ENCODE data around the gene LENG1.
"Not testable (repeated sequence)": the region's sequence is repeated elsewhere in the genome, so short reads cannot be mapped to it uniquely, and the experiment has no call there.

LENG1 gene

DNA sequence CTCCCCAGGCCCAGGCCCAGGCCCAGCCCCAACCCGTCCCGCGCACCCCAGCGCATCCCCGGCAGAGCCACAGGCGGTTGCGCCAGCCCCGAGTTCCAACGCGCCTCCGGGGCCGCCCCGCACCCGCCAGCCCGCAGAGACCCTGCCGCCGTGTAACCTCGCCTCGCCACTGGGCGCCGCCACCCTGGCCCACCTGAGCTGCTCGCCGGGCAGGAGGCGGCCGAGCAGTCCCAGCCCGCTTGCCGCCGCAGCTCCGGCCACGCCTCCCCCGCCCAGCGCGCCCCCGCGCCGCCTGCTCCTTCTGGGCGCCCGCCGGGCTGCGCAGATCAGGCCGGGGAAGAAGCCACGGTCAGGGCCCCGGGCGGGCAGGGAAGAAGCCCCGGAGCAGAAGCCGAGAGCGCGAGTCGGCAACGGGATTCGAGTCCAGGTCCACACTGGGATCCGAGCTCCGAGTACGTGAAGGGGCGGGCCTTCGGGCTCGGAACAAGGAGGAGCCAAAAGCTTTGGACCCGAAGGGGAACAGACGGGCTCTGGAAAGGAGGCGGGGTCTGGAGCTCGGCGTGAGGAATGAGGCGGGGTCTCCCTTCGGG, 29.7 kb upstream of the LENG1 start, which contains the start of gene MBOAT7:
TSS of gene MBOAT7 (minus strand) at position 436 of the 590 bp plus-strand sequence. CDS start 1,072 bp downstream, outside the sequence.
- DNase-seq, result no peak

DNA sequence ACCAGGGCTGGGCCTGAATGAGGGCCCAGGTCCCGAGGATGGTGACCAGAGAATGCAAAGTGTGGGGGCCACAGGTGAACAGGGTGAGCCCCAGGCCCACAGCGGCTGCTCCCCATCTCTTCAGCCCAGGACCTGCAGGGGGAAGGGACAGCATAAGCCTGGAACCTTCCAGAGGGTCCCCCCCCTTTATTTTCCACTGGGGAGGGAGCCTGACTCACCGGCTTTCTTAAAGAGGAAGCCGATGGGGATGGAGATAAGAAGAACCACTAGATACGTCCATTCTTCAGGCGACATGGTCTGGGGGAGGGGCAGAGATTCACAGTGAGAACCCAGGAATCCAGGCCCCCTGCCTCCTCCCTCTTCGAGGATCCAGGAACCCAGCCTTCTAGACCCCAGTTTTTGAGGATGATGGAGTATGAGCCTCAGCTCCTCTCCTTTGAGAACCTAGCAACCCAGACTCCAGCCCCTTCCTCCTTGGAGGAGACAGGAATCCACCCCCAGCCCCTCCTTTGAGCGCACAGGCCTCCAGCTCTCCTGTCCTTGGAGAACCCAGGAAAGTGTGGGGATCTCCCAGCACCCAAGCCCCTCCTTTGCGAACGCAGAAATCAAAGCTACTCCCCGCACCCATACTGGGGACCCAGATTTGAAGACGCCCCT, 28.8 kb upstream of the LENG1 start:
- peak; percentile 39 for DNase-seq

DNA sequence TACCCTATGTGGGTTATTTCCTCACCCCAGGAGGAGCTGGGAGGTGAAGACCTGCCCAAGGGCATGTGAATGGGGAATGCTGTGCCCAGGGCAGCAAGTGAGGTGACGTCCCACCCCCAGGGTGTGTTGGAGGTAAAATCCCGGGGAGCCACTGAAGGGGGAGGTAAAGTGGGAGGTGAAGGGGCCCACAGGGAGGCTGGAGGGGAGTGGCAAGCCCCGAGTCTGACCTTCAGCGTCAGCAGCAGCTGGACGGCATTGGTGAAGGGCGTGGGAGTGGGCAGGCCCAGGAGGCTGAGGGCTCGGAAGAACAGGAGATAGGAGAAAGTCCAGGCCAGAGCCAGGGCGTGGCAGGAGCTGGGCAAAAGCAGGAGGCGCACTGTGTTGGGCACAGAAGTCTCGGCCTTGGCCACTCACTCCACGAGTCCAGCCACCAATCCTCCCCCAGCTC, 27.4 kb upstream of the LENG1 start:
- no peak for DNase-seq

DNA sequence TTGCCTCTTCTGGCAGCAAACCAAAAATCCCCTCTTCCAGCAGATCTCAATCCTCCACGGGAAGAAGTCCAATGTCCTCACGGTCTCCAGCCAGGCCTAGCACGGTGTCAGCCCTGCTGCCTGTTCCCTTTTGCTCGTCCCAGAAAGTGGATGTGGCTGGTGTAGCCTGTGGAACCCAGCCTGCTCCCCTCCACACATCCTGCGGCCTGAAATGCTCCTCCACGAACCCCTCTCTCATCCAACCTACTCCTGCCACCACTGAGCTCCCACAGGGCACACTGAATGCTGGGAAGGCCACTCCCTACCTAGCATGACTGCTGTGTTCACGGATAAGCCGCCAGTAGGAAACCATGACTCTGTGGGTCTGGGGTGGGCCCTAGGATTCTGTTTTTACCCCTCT, 26.8 kb upstream of the LENG1 start:
- no peak for DNase-seq

DNA sequence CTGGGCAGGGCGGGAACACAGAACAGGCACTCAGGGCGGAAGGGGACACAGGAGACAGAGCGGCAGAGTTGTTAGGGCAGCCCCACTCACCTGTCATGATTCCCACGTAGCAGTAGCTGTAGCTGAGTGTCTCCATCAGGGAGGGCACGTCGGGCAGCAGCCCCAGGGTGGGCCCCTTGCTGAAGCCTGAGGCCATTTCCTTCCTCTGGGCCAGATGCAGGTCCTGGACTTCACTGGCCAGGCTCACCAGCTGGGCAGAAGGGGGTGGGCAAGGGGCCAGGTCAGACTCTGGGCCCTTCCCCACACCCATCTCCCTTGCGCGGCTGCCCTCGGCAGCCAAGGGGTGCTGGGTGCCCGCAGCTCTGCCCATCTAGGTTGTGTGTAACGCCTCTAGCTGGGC, 23.9 kb upstream of the LENG1 start:
- DNase-seq, result no peak

DNA sequence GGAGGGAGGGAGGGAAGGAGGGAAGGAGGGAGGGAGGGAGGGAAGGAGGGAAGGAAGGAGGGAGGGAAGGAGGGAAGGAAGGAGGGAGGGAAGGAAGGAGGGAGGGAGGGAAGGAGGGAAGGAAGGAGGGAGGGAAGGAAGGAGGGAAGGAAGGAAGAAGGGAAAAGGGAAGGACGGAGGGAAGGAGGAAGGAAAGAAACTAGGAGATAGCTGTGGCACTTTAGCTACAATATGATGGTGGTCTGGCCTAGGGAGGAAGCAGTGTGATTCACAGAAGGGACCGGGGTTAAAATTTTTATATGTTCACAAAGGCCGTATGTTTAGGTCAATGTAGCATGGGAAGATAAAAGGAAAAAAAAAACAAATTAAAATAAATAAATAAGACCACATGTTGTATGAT, 22.4 kb upstream of the LENG1 start:
- not testable (repeated sequence) for DNase-seq

DNA sequence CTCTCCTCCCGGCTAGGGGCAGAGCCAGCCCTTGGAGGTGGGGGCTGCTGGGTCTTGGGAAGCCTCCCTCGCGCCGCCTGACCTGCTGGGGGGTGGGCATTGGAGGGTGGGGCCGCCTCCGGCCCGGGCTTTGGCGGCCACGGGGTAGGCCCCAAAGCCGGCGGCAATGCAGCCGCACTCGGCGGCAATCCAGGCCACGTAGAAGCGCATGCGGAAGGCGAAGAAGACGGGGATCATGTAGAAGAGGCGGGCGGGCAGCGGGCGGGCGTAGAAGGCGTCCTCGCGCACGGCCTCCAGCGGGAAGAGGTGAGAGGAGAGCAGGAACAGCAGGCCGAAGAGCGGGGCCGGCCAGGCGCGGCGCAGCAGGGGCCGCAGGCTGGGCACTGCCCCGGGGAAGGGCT, 21.2 kb upstream of the LENG1 start:
- no peak for DNase-seq

DNA sequence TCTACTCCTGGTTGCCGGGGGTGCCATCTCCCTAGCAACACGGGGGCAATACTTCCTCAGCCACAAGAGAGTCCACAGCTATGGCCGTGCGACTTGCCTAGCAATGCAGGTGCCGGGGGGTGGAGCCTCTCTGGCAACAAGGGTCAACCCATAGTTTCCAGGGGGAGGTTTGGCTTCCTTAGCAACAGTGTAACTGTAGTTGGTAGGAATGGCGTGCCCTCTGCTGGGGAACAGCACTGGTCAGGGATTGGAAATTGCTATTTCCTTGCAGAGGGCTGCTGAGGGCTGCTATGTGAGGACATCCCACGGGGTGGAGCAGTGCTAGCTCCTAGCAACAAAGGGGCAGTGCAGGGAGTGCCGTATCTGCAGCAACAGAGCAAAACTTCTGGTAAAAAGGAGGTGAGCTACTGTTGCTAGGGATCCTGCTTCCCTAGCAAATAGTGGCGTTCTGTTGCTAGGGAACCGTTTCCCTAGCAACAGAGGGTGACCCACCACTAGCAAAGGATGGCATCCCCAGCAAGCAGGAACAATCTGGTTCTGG, 20.5 kb upstream of the LENG1 start:
- no peak for DNase-seq

DNA sequence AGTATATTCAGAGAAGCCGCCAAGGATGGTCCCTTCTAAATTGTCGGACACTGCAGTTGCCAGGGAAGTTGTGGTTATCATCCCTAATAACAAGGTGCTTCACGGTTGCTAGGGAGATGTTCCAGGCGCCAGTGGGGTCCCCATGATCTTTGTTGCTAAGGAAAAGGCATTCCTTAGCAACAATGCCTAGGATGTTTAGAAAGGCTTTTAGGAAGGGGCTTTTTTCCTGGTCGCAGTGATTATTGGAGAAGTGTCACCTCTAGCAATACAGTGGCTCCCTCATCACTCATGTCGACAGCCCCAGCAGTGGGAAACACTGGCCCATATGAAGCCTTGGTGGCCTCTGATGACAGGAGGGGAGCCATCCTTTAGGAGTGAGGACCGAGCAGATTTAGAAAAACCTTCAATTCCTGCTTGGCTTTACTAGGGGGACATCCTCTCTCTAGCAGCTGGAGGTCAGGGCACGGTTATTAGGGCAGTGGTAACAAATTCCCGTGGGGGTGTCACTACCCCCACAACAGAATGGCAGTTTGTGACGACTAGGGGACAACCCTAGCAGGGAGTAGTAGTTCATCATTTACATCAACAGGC, 19.8 kb upstream of the LENG1 start:
- no peak for DNase-seq

DNA sequence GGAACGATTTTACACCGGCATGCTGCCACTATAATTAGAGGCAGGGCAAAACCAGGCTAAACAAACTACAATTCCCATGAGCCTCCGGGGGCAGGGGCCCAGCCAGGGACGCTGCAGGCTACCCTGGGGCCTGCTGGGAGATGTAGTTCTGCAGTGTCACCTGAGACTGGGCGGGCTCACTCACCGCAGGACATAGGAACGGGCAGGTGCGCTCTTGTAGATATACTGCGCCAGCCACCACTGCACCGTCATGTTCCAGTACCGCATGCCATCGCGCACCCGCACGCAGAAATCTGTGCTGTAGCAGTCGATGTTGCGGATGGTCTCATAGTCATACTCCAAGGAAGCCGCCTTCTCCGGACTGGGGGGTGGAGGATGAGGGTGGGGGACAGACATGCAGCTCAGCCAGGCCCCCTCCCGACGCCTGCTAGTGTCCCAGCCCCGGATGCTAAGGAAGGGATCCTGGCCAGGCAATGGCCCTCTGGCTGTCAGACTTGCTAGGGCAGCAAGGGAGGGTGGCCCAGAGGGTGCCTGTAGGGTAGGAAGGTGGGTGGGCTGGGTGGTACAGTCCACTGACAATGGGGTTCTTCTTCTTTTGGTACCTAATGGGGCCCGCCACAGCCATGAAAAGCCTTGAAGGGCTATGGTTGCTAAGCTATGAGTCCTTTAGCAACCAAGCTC, 19.2 kb upstream of the LENG1 start:
- DNase-seq, result no peak

DNA sequence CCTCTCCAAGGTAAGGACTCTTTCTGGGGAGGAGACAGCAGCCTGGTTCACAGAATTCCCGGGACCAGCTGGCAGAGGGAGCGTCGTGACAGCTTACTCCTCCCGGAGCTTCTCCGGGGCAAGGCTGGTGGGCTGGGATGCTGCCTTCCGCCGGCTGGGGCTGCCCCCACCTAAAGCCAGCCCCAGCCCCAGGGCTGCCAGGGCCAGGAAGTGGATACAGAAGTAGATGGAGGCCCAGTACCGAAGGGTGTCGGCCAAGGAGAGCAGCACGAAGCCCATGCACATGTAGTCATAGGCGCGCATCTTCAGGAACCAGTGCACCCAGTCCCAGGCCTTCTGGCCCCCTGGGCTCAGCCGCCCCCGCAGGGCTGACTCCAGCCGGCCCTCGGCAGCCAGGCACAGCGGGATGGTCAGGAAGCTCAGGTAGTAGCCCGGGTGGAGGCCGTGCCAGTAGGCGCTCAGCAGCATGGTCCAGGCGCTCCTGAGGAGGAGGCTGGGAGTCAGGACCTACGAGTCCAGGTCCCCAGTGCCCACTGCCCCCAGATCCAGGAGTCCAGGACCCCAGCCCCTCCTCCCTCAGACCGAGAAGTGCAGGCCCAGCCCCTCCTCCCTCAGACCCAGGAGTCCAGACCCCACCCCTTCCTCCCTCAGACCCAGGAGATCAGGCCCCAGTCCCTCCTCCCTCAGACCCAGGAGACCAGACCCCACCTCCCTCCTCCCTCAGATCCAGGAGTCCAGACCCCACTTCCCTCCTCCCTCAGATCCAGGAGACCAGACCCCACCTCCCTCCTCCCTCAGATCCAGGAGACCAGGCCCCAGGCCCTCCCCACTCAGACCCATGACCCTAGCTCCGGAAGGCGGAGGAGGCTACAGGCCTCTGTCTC, 14.7 kb upstream of the LENG1 start:
- DNase-seq, result no peak

DNA sequence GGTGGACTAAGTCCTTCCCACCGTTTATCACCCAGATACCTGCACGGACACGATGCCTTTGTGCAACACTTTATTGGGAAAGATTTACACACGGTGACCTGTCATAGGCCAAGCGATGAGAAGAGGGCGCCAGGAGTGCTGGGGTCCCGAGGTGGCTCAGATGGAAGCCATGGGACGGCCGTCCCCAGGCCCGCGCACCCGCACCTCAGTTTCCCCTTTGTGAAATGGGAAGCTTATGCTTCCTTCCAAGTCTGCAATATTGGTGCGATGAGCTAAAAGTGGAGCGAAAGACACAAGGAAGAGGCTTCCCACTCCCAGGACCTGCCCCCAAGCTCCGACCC, 13.8 kb upstream of the LENG1 start:
- no peak for DNase-seq

DNA sequence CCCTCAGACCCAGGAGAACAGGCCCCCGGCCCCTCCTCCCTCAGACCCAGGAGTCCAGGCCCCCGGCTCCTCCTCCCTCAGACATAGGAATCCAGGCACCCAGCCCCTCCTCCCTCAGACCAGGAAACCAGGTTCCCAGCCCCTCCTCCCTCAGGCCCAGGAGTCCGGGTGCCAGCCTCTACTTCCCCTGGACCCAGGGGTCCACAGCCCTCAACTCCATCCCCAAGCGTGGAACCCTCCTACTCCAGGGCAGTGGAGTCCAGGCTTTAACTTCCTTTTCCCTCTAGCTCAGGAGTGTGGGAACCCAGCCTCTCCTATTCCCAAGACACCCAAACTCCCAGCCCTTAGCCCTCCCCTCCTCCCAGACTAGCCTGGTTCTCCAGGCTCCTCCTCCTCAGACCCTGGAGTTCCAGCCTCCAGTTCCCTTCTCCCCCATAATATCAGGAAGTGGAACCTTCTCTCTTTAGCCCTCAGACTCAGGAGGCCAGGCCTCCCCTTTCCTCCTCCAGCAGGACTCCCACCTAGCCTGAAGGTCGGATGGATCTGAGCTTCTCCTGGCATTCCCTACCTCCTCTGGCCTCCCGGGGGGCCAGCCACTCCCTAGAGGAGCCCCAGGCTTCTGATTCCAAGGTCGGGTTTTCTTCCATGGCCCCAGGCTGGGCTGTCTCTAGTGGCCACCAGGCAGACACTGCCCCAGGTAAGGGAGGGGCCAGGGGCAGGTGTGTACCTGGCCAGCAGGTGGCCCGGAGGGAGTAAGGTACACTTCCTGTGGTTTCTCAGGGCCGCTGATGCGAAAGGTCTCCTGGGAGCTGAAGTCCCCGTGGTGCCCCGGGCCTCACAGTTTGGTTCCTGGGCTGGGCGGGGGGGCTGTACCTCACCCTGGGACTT, 13.2 kb upstream of the LENG1 start, which contains the start of gene TMC4:
TSS of gene TMC4 (minus strand) at position 690 of the 888 bp plus-strand sequence. CDS start at position 647, 43 bp downstream.
- no peak for DNase-seq

DNA sequence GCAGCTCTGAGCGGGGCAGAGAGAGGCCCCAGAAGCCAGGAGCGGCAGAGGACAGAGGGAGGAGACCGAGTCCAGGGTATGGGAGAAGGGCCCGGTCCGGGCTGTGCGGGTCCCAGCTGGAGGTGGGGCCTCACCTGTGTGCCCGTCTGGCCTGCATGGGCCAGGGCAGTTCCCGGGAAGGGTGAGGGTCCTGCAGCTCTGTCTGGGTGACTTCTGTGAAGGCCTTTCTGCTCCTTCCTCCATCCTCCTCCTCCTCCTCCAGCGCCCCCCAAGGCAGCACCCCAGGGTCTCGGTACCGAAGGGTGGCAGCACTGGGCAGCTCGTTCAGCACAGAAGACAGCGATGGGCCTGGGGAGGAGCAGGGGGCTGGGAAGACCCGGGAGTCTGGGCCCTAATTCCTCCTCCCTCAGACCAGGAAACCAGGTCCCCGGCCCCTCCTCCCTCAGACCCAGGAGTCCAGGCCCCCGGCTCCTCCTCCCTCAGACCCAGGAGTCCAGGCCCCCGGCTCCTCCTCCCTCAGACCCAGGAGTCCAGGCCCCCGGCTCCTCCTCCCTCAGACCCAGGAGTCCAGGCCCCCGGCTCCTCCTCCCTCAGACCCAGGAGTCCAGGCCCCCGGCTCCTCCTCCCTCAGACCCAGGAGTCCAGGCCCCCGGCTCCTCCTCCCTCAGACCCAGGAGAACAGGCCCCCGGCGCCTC, 12.4 kb upstream of the LENG1 start:
- not testable (repeated sequence) for DNase-seq

DNA sequence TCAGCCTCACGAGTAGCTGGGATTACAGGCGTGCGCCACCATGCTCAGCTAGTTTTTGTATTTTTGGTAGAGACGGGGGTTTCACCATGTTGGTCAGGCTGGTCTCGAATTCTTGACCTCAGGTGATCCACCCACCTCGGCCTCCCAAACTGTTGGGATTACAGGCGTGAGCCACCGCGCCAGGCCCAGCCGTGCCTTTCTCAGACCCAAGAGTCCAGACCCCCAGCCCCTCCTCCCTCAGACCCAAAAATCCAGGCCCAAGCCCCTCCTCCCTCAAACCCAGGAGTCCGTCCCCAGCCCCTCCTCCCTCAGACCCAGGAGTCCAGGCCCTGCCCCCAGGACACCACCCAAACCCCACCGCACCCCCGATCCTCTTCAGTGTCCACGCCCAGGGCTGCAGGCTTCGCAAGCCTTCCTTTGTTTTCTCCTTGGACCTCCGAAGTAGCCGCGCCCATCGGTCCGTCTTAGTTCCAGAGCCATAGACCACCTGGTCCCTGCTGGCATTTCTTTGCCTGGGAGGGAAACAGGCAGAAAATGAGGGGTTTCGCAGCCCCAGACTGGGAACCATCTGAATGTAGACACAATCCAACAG, 9.7 kb upstream of the LENG1 start:
- DNase-seq, result no peak

DNA sequence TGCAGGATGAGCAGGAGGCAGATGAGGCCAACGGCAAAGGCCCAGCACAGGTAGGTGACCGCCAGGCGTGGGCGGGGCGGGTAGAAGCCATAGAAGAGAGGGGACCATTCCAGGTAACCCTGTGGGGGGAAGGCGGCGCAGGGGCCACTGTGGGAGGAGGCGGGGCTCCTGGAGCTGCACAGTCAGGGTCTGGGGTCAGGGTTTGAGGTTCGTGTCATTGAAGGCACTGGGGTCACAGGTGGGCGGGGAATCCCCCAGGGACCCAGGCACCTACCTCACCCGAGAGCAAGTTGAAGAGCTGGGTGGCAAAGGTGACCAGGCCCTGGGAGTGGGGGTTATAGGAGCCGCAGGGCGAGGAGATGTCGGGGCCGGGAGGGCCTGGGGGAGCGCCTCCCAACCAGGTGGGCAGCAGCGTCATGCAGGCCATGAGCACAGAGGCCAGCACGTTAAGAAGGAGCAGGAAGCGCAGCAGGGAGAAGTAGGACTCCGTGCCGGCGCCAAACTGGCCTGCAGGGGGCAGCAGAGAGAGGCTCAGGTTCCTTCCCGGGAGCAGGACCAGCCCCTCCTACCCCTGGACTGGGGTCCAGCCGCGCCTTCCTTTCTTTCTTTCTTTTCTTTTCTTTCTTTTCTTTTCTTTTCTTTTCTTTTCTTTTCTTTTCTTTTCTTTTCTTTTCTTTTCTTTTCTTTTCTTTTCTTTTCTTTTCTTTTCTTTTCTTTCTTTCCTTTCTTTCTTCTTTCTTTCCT, 8.8 kb upstream of the LENG1 start:
- peak; percentile 79 for DNase-seq

DNA sequence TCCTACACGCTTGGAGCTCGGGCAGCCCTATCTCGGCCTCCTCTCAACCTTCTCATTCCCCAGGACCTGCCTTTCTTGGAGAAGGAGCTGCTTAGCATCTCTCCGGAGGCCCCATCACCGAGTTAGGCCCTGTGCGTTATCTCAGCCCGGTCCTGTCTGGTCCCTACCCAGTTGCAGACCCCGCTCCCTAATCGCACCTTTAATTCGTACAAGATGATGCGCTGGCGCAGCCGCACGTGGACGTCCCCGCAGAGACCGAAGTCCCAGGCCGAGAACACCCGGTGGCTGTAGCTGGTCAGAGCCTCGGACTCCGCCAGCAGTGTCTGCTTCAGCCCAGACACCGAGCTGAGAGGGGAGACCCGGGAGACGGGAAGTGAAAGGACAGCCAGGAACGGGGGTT, 5.7 kb upstream of the LENG1 start:
- no peak for DNase-seq

DNA sequence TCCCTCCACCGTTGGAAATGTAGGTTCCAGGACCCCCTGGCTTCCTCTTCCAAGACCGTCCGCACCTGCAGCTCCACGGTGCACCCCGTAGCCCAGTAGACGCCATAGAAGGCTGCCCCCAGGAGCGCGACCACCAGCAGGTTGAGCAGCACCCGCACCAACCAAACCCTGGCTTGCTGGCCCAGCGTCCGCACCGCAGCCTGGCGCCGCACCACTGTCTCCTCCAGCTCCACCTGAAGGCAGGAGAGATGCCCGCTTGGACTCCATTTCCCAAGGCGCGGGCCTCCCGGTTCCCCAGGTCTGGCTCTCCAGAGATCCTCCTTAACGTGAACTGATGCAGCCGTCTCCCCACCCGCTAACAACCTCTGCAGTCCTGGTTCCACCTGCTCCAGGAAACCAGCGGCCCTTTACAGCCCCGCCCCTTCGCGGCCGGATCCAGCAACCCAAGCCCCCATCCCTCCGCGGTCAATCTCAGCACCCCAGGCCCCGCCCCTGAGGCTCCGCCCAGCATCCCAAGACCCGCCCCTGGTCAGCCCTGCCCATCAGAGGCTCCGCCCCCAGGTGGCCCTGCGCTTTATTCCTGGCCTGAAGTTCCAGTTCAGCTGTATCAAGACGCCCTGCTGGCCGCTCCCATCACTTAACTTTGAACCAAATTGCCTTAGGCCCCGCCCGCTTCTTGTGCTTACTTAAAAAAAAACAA, 5.0 kb upstream of the LENG1 start:
- DNase-seq, result peak; percentile 61

DNA sequence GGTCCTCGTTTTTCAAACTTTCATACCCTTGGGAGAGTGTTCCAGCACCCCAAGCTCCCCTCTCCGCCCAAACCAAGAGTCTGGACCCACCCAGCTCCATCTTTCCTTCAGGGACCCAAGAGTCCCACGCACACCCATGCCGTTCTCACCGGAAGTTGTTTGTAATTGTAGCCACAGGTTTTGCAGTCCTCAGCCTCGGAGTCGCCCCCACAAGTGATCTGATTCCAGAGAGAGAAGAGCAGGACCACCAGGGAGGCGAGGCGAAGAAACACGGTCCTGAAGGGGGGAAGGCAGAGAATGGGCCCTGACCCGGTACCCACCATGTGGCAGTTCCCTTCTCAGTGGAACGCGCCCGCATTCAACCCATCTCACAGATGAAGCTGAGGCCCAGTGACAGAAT, 3.4 kb upstream of the LENG1 start:
- no peak for DNase-seq

Measured in activated effector memory CD4-positive, alpha-beta T cell treated with Interleukin-2 at 50 U/mL for 16 hours (primary cell).